ENCODE measurements around the gene DHRS7B.

DNA sequence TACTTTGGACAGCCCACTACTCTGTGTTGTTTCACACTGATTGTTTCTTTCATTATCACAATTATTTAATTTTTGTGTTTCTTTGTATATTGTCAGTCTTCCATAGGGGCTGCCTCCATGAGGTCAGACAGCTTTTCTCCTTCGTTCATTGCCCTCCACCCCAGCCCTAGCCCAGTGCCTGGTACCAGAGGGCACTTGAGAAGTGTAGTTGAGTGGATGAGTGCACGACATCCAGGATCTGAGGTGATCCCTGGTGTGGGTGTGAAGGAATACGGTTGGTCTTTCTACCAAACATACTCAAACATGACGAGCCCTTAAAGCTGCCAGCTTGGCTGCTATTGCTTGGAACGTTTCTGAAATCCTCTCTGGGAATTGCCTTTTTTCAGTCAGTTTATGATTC, 37.9 kb downstream of the DHRS7B start:
- TF ChIP-seq SUZ12 (IDR thresholded peaks at IDR 0.05) (no peak), FOXK2 (IDR thresholded peaks at IDR 0.05) (no peak), CTBP1 (IDR thresholded peaks at IDR 0.05; ENCODE audit: borderline replicate concordance) (no peak), TARDBP (IDR thresholded peaks at IDR 0.05) (no peak), ARNT (IDR thresholded peaks at IDR 0.05) (no peak)
- TF ChIP-seq, protein P1, sequence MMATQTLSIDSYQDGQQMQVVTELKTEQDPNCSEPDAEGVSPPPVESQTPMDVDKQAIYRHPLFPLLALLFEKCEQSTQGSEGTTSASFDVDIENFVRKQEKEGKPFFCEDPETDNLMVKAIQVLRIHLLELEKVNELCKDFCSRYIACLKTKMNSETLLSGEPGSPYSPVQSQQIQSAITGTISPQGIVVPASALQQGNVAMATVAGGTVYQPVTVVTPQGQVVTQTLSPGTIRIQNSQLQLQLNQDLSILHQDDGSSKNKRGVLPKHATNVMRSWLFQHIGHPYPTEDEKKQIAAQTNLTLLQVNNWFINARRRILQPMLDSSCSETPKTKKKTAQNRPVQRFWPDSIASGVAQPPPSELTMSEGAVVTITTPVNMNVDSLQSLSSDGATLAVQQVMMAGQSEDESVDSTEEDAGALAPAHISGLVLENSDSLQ (IDR thresholded peaks at IDR 0.05): no peak

Measured in HEK293T (cell line).